ENCODE measurements around the gene PNLIPRP3. TPM values are rescaled to one million over a fixed set of nuclear protein-coding genes. Genes with fewer than 3 reads are reported as not detected.

Gene PNLIPRP3
- total and polyA plus RNA-seq, 10 donors, result not detected

DNA sequence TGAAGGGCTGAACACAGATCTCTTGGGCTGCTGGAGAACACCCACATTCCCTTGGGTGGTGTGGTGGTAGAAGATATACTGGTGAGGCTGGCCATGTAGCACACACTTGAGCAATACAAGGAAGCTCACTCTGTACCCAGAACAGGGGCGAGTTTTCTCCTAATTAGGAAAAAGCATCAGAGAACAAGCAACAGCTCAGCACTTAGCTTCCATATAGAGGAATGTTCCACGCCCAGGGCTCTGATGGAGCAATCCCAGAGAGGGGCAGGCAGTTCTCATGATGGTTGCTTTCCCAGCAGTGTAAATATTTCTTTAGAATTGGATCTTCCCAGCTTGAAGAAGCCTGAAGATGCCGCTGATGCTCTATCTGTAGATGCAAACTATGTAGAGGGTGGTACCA, 97.1 kb downstream of the PNLIPRP3 start:
- H3K27ac ChIP-seq, result no peak overlapping the region
- WGBS, 5 donors, result 79 to 90% (median 82%) methylated on average over 3 of the region's 3 CpGs
- intact Hi-C loops (cut with DNase I; ENCODE audit: low total_unique reads), result no loop called here
- TF ChIP-seq POLR2A (IDR thresholded peaks at IDR 0.05) (no peak), CTCF (IDR thresholded peaks at IDR 0.05 in 8 of 11, conservative IDR thresholded peaks at IDR 0.05 in 3 of 11) (no peak), POLR2AphosphoS5 (IDR thresholded peaks at IDR 0.05) (no peak)
- no peaks in the 10 kb centered on the region for H3K4me1 ChIP-seq
- H3K9me3 ChIP-seq, result no peaks in the 10 kb centered on the region
- H3K36me3 ChIP-seq, result no peaks in the 10 kb centered on the region
- no peak overlapping the region for H3K4me3 ChIP-seq
- no peak for DNase-seq
- peaks cover 0 to 11% (median 0%) of the 10 kb centered on the region in 7 donors for H3K27me3 ChIP-seq (replicated peaks in 1 of 7)

- H3K27ac ChIP-seq, result no peak overlapping the region
- no peak for DNase-seq
- intact Hi-C loops (cut with DNase I; ENCODE audit: low total_unique reads), result no loop called here
- no peaks in the 10 kb centered on the region for H3K36me3 ChIP-seq
- WGBS, 5 donors, result 51 to 66% (median 55%) methylated on average over 3 of the region's 3 CpGs
- no peaks in the 10 kb centered on the region for H3K4me1 ChIP-seq
- no peak overlapping the region for H3K4me3 ChIP-seq
- TF ChIP-seq CTCF (IDR thresholded peaks at IDR 0.05 in 8 of 11, conservative IDR thresholded peaks at IDR 0.05 in 3 of 11) (no peak), POLR2AphosphoS5 (IDR thresholded peaks at IDR 0.05) (no peak), POLR2A (IDR thresholded peaks at IDR 0.05) (no peak)
- H3K9me3 ChIP-seq, result no peaks in the 10 kb centered on the region
- H3K27me3 ChIP-seq (replicated peaks in 1 of 7), result peaks cover 0 to 5% (median 0%) of the 10 kb centered on the region in 7 donors
These were observed 98.6 kb downstream of the PNLIPRP3 start for GRCh38 chr10:116526219-116526618.

Small RNAs within 50 kb of the gene (small RNA-seq; reads per million reads assigned to genes)
- gene SNRPGP6, result 0 reads per million in 4 donors

Other genes starting within 250 kb of the PNLIPRP3 start
- gene GFRA1, start 154.6 kb upstream of the PNLIPRP3 start, total RNA-seq, result 10 to 100 TPM in 1 of 7 donors, 1 to 10 TPM in 6; 3.7 to 36.5 (median 6.5) TPM
- gene GFRA1, start 154.6 kb upstream of the PNLIPRP3 start, polyA plus RNA-seq, result 1 to 10 TPM in 1 of 3 donors, under 1 TPM in 2; 0.52 to 1.0 (median 0.99) TPM
- not detected for gene CCDC172, start 103.4 kb upstream of the PNLIPRP3 start, total RNA-seq
- not detected for gene CCDC172, start 103.4 kb upstream of the PNLIPRP3 start, polyA plus RNA-seq
- gene PNLIP, start 118.1 kb downstream of the PNLIPRP3 start, total RNA-seq, result 1 to 10 TPM in 3 of 7 donors, not detected in 4; 1.2 to 3.0 (median 1.7) TPM
- under 1 TPM in 2 of 3 donors, not detected in 1; 0.18 to 0.20 TPM for gene PNLIP, start 118.1 kb downstream of the PNLIPRP3 start, polyA plus RNA-seq
- 1 to 10 TPM in 2 of 7 donors, under 1 TPM in 1, not detected in 4; 0.43 to 1.2 (median 1.1) TPM for gene PNLIPRP1, start 163.1 kb downstream of the PNLIPRP3 start, total RNA-seq
- gene PNLIPRP1, start 163.1 kb downstream of the PNLIPRP3 start, polyA plus RNA-seq, result under 1 TPM; 0.06 to 0.46 (median 0.23) TPM
- under 1 TPM in 2 of 7 donors, not detected in 5; 0.37 to 0.60 TPM for gene PNLIPRP2, start 193.1 kb downstream of the PNLIPRP3 start, total RNA-seq
- gene PNLIPRP2, start 193.1 kb downstream of the PNLIPRP3 start, polyA plus RNA-seq, result under 1 TPM in 2 of 3 donors, not detected in 1; 0.07 to 0.15 TPM

Data from spleen (tissue), 11 donors.